ENCODE results near the gene HIVEP1. TPM values are rescaled to one million over a fixed set of nuclear protein-coding genes. Genes with fewer than 3 reads are reported as not detected.

The HIVEP1 gene
- total RNA-seq, 1 experiment from 2014 or later = 17.9 TPM

- DNase-seq (ENCODE audit: low read depth) = no peak
Observed at GRCh38 chr6:12116264-12116800, 104.2 kb downstream of the HIVEP1 start.

GRCh38 chr6:12116978-12117377 lies 104.9 kb downstream of the HIVEP1 start:
- DNase-seq (ENCODE audit: low read depth) = no peak

GRCh38 chr6:12118607-12119006 lies 106.5 kb downstream of the HIVEP1 start:
- DNase-seq (ENCODE audit: low read depth) = no peak

GRCh38 chr6:12119085-12119588 lies 107.0 kb downstream of the HIVEP1 start:
- no peak for DNase-seq (ENCODE audit: low read depth)

- DNase-seq (ENCODE audit: low read depth) = no peak
Observed at GRCh38 chr6:12125396-12125795, 113.3 kb downstream of the HIVEP1 start.

GRCh38 chr6:12126051-12126450 lies 113.9 kb downstream of the HIVEP1 start:
- DNase-seq (ENCODE audit: low read depth) = no peak

- DNase-seq (ENCODE audit: low read depth) = no peak
Observed at GRCh38 chr6:12129523-12129922, 117.4 kb downstream of the HIVEP1 start.

GRCh38 chr6:12132351-12133222 lies 120.5 kb downstream of the HIVEP1 start:
- DNase-seq (ENCODE audit: low read depth) = no peak

GRCh38 chr6:12134581-12134980 lies 122.5 kb downstream of the HIVEP1 start:
- DNase-seq (ENCODE audit: low read depth) = no peak

- DNase-seq (ENCODE audit: low read depth) = no peak
Observed at GRCh38 chr6:12134991-12135390, 122.9 kb downstream of the HIVEP1 start.

GRCh38 chr6:12136905-12137304 lies 124.8 kb downstream of the HIVEP1 start:
- DNase-seq (ENCODE audit: low read depth) = peak; percentile 38

- peak; percentile 73 for DNase-seq (ENCODE audit: low read depth)
Observed at GRCh38 chr6:12137480-12137879, 125.4 kb downstream of the HIVEP1 start.

GRCh38 chr6:12138381-12138780 lies 126.3 kb downstream of the HIVEP1 start:
- peak; percentile 63 for DNase-seq (ENCODE audit: low read depth)

GRCh38 chr6:12138936-12139335 lies 126.8 kb downstream of the HIVEP1 start:
- peak; percentile 70 for DNase-seq (ENCODE audit: low read depth)

GRCh38 chr6:12147557-12148316 lies 135.6 kb downstream of the HIVEP1 start:
- peak; percentile 28 for DNase-seq (ENCODE audit: low read depth)

GRCh38 chr6:12148317-12148801 lies 136.2 kb downstream of the HIVEP1 start:
- DNase-seq (ENCODE audit: low read depth) = peak; percentile 79

- DNase-seq (ENCODE audit: low read depth) = no peak
Observed at GRCh38 chr6:12148841-12149240, 136.7 kb downstream of the HIVEP1 start.

GRCh38 chr6:12149944-12150510 lies 137.9 kb downstream of the HIVEP1 start:
- DNase-seq (ENCODE audit: low read depth) = no peak

- no peak for DNase-seq (ENCODE audit: low read depth)
Observed at GRCh38 chr6:12150812-12151432, 138.8 kb downstream of the HIVEP1 start.

- DNase-seq (ENCODE audit: low read depth) = no peak
Observed at GRCh38 chr6:12151433-12151820, 139.3 kb downstream of the HIVEP1 start.

All from RPMI7951 (cell line).